OCI-LY3 (cell line): Measurements from ENCODE around the gene CARNS1.

Source experiments
- H2AFZ ChIP-seq: fragments of 200-600, 300-600 bp; shearing (Covaris generic); 2 replicates; pipeline ENCODE4 v1.6.0; 2014; ENCODE audit warnings: antibody characterized with exemption, low read depth, low read length
- H3K27ac ChIP-seq: fragments of 200-600, 300-600 bp; sonication (generic); 2 replicates; pipeline ENCODE4 v1.5.1; 2014; ENCODE audit warnings: mild to moderate bottlenecking, low read length, moderate library complexity, mixed read lengths
- H3K27me3 ChIP-seq: fragments of 200-600, 300-600 bp; sonication (generic); 2 replicates; pipeline ENCODE4 v1.6.1; 2014; ENCODE audit warnings: low read depth, low read length, mixed read lengths
- H3K36me3 ChIP-seq: fragments of 200-600, 300-600 bp; sonication (generic); replicated peaks from 2 replicates; pipeline ENCODE3; 2014; ENCODE audit warnings: low read depth, low read length, mixed read lengths
- H3K4me1 ChIP-seq: fragments of 300-600, 200-600 bp; sonication (generic); 2 replicates; pipeline ENCODE4 v1.6.1; 2014; ENCODE audit warnings: low read length, mixed read lengths
- H3K4me2 ChIP-seq: fragments of 200-600, 300-600 bp; sonication (generic); 2 replicates; pipeline ENCODE4 v1.6.1; 2014; ENCODE audit warnings: low read length, mixed read lengths
- H3K4me3 ChIP-seq: fragments of 300-600, 200-600 bp; sonication (generic); 2 replicates; pipeline ENCODE4 v1.5.1; 2014; ENCODE audit warnings: antibody characterized with exemption, mild to moderate bottlenecking, low read length, moderate library complexity
- H3K79me2 ChIP-seq: fragments of 300-600, 200-600 bp; shearing (Covaris generic); 2 replicates; pipeline ENCODE4 v1.6.1; 2014; ENCODE audit warnings: mild to moderate bottlenecking, low read length, mixed read lengths
- H3K9ac ChIP-seq: fragments of 300-600, 200-600 bp; shearing (Covaris generic); 2 replicates; pipeline ENCODE4 v1.6.0; 2014; ENCODE audit warnings: mild to moderate bottlenecking, low read length, moderate library complexity
- H3K9me3 ChIP-seq: fragments of 200-600, 300-600 bp; shearing (Covaris generic); 2 replicates; pipeline ENCODE4 v1.6.1; 2014; ENCODE audit warnings: low read length, mixed read lengths; ENCODE audit not compliant: insufficient read depth
- H4K20me1 ChIP-seq: fragments of 200-600, 300-600 bp; sonication (generic); 2 replicates; pipeline ENCODE4 v1.6.1; 2016; ENCODE audit warnings: low read length, mixed read lengths; ENCODE audit not compliant: insufficient read depth
- CTCF ChIP-seq: fragments of 200-600, 300-600 bp; sonication (generic); IDR thresholded peaks from 2 replicates; pipeline ENCODE4 v1.5.1; 2014; ENCODE audit warnings: antibody characterized with exemption, low read length, low read depth
- EZH2phosphoT487 ChIP-seq: fragments of 200-600 bp; shearing (Covaris generic); IDR thresholded peaks from 2 replicates; pipeline ENCODE4 v1.6.1; 2018; ENCODE audit warnings: antibody characterized with exemption, mixed run types, low read depth

Gene CARNS1

GRCh38 chr11:67451658-67451976, 36.1 kb downstream of the CARNS1 start:
- no peaks in the 10 kb centered on the region for H3K9me3 ChIP-seq
- no peak for TF ChIP-seq CTCF
- no peak for TF ChIP-seq EZH2phosphoT487
- no peak overlapping the region for H2AFZ ChIP-seq
- no peaks in the 10 kb centered on the region for H3K36me3 ChIP-seq
- H3K27ac ChIP-seq: no peak overlapping the region
- no peak overlapping the region for H3K4me3 ChIP-seq
- H3K9ac ChIP-seq: no peak overlapping the region
- no peaks in the 10 kb centered on the region for H3K79me2 ChIP-seq
- no peaks in the 10 kb centered on the region for H4K20me1 ChIP-seq
- H3K27me3 ChIP-seq: 0 out of 2 replicates have a peak, but pooled peaks cover 2% of the 10 kb centered on the region
- H3K4me2 ChIP-seq: no peak overlapping the region
- peaks cover 12% of the 10 kb centered on the region for H3K4me1 ChIP-seq

DNA sequence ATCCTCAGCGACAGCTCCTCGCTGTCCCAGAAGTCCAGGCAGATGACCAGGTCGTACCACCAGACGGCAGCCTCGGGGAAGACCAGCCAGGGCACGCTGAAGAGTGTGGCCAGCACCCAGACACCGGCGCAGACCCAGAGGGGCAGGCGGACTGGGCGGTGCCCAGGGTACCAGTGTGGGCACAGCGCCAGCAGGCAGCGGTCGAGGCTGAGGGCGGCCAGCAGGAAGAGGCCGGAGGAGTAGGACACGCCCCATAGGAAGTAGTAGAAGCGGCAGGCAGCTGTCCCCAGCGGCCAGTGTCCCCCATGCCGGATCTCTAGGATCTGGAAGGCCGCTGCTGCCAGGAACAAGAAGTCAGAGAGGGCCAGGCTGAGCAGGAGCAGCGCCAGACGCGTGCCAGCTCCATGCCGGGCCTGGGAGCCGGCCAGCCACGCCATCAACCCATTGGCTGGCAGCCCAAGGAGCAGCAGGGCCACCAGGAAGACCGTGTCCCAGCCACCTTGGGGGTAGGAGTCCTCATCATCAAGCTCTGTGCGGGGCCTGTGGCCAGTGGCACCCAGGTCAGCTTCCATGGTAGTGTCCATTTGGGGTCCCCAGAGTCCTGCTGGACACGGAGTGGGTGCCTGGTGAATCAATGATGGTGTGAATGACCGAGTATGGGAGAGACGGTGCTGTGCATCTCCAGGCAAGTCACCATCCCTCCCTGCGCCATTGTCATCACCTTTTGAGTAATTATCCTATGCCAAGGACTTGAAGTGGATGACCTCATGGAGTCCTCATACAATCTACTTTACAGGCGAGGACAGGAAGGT, 36.9 kb downstream of the CARNS1 start, which contains the start of gene GPR152:
TSS of gene GPR152 (minus strand) at position 589 of the 812 bp plus-strand sequence. CDS start at position 584, 5 bp downstream.
- H3K9ac ChIP-seq: no peak within 1 kb of the TSS
- TF ChIP-seq CTCF (no peak), EZH2phosphoT487 (no peak)
- H3K4me1 ChIP-seq: peaks cover 4% of the 10 kb centered on the region
- no peaks in the 10 kb centered on the region for H3K9me3 ChIP-seq
- H3K79me2 ChIP-seq: no peaks in the 10 kb centered on the region
- no peak within 1 kb of the TSS for H3K4me3 ChIP-seq
- no peak within 1 kb of the TSS for H3K4me2 ChIP-seq
- H3K27me3 ChIP-seq: 0 out of 2 replicates have a peak, but pooled peaks cover 2% of the 10 kb centered on the region
- H2AFZ ChIP-seq: no peak within 1 kb of the TSS
- no peaks in the 10 kb centered on the region for H3K36me3 ChIP-seq
- H4K20me1 ChIP-seq: no peaks in the 10 kb centered on the region
- no peak within 1 kb of the TSS for H3K27ac ChIP-seq

- no peak overlapping the region for H3K9ac ChIP-seq
- peaks cover 7% of the 10 kb centered on the region for H3K4me1 ChIP-seq
- no peaks in the 10 kb centered on the region; the same call in 1 of the 2 replicates for H3K9me3 ChIP-seq
- no peak overlapping the region for H3K4me2 ChIP-seq
- H4K20me1 ChIP-seq: no peaks in the 10 kb centered on the region
- H3K4me3 ChIP-seq: no peak overlapping the region
- H3K79me2 ChIP-seq: no peaks in the 10 kb centered on the region
- H3K27me3 ChIP-seq: 0 out of 2 replicates have a peak, but pooled peaks cover 2% of the 10 kb centered on the region
- H3K27ac ChIP-seq: no peak overlapping the region
- H3K36me3 ChIP-seq: no peaks in the 10 kb centered on the region
- H2AFZ ChIP-seq: no peak overlapping the region
- no peak for TF ChIP-seq EZH2phosphoT487
- TF ChIP-seq CTCF: no peak
Measured at GRCh38 chr11:67453816-67454732, 38.6 kb downstream of the CARNS1 start.

DNA sequence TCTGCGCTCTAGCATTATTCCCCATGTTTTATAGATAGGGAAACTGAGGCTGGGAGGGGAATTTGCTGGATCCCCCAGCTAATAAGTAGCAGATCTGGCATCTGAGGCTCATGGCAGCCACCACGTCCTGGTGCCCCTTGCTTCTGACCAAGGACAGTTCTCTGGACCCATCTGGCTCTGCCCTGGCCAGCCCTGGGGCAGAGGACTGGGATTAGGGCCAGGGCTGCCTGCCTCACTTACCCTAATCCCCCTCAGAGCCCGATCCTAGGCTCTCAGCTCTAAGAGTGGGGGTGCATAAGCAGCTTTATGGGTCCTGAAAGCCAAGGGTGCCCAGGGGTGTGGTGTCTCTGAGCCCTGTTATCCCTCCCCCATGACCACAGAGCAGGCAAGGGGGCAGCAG, 39.6 kb downstream of the CARNS1 start, which contains the start of gene CABP4:
TSS of gene CABP4 (plus strand) at position 301 of the 400 bp plus-strand sequence. CDS start at position 371, 70 bp downstream.
- Histone ChIP-seq H3K4me3 (no peak within 1 kb of the TSS), H4K20me1 (no peaks in the 10 kb centered on the region), H2AFZ (no peak within 1 kb of the TSS), H3K4me2 (no peak within 1 kb of the TSS), H3K36me3 (no peaks in the 10 kb centered on the region), H3K4me1 (peaks cover 14% of the 10 kb centered on the region), H3K79me2 (no peaks in the 10 kb centered on the region), H3K27ac (no peak within 1 kb of the TSS), H3K9ac (no peak within 1 kb of the TSS), H3K27me3 (no peaks in the 10 kb centered on the region), H3K9me3 (peaks cover 4% of the 10 kb centered on the region; the same call in 1 of the 2 replicates)
- TF ChIP-seq EZH2phosphoT487: no peak
- TF ChIP-seq CTCF: no peak
